ENCODE results near the gene ANKRD22. TPM values are rescaled to one million over a fixed set of nuclear protein-coding genes. Genes with fewer than 3 reads are reported as not detected.

The ANKRD22 gene
- total and polyA plus RNA-seq, 2 donors (not counting 3 experiments of a cell fraction or from before 2014, with no cell fraction given): not detected

- no peak overlapping the region for H3K4me2 ChIP-seq (ENCODE audit: insufficient read depth, low read length)
- intact Hi-C loops (cut with micrococcal nuclease): loop anchor here (5.0 kb wide), 1 partner anchor 44 kb away; no protein-coding TSS in a partner anchor
- H4K20me1 ChIP-seq (replicated peaks; ENCODE audit: control insufficient read depth, extremely low read depth, insufficient read depth, low read length): no peaks in the 10 kb centered on the region
- H3K79me2 ChIP-seq (ENCODE audit: control insufficient read depth, insufficient read depth, low read length): no peaks in the 10 kb centered on the region
- no peaks in the 10 kb centered on the region for H3K9me3 ChIP-seq (replicated peaks; ENCODE audit: control insufficient read depth, insufficient read depth, low read length)
- no peak for DNase-seq (ENCODE audit: low read depth, low spot score)
- H2AFZ ChIP-seq (ENCODE audit: low read depth, low read length): no peak overlapping the region
- TF ChIP-seq GATA2 (IDR thresholded peaks at IDR 0.05; ENCODE audit: insufficient read depth, insufficient read length, low read depth, low read length) (no peak), FOS (IDR thresholded peaks at IDR 0.05; ENCODE audit: borderline replicate concordance, insufficient read depth, low read length) (no peak), POLR2AphosphoS5 (IDR thresholded peaks at IDR 0.05; ENCODE audit: insufficient read depth, low read depth, low read length) (no peak), CTCF (IDR thresholded peaks at IDR 0.05; ENCODE audit: extremely low read depth in 1 of 2, insufficient read depth in 1 of 2, low read depth in 1 of 2, low read length in 2 of 2) (no peak), EZH2 (IDR thresholded peaks at IDR 0.05; ENCODE audit: borderline replicate concordance, low read depth, low read length, severe bottlenecking) (no peak), JUN (IDR thresholded peaks at IDR 0.05; ENCODE audit: borderline replicate concordance, insufficient read depth, insufficient read length, low read depth) (no peak), MYC (IDR thresholded peaks at IDR 0.05; ENCODE audit: low read depth, low read length) (no peak), MAX (IDR thresholded peaks at IDR 0.05; ENCODE audit: insufficient read depth, insufficient read length) (no peak), POLR2A (IDR thresholded peaks at IDR 0.05; ENCODE audit: low read depth, low read length) (no peak)
- H3K9ac ChIP-seq (replicated peaks; ENCODE audit: extremely low read depth, insufficient read depth, low read length): no peak overlapping the region
- H3K36me3 ChIP-seq (ENCODE audit: control insufficient read depth in 2 of 2, extremely low read depth in 1 of 2, insufficient read depth in 2 of 2, low read length in 2 of 2): no peaks in the 10 kb centered on the region
- CTCF ChIA-PET: no interaction called here
- POLR2A ChIA-PET: no interaction called here
- no peak for FAIRE-seq
- H3K27me3 ChIP-seq (ENCODE audit: control insufficient read depth in 2 of 2, insufficient read depth in 2 of 2, low read length in 2 of 2): peaks cover 10 to 15% of the 10 kb centered on the region in 2 experiments
- H3K4me3 ChIP-seq (replicated peaks in 1 of 3; ENCODE audit: insufficient read depth in 1 of 3, low read depth in 1 of 3, low read length in 3 of 3): no peak overlapping the region
- no peaks in the 10 kb centered on the region for H3K9me1 ChIP-seq (replicated peaks; ENCODE audit: control insufficient read depth, extremely low read depth, insufficient read depth, low read length)
- H3K27ac ChIP-seq (ENCODE audit: insufficient read depth, low read depth, low read length): no peak overlapping the region
- dilution Hi-C loops (cut with MboI; ENCODE audit: extremely low pct_ligation_motif_present, low sequenced_read_pairs): no loop called here
- no peaks in the 10 kb centered on the region for H3K4me1 ChIP-seq (ENCODE audit: control insufficient read depth, extremely low read depth, insufficient read depth, low read length)
- BruUV-seq (replicated peaks): no TSS peak
These were observed 6.8 kb upstream of the ANKRD22 start for GRCh38 chr10:88858491-88858890.
